SK-N-SH (cell line): ENCODE results near the gene C1QTNF4. TPM values are rescaled to one million over a fixed set of nuclear protein-coding genes. Genes with fewer than 3 reads are reported as not detected.

Source experiments
- CTCF ChIA-PET: fragments of 300-600, 350-600 bp; formaldehyde crosslinking; extraction: SDS; loops from one replicate; lab custom pipeline; 2021; lab: Yijun Ruan, JAX
- POLR2A ChIA-PET: fragments of 350-600 bp; sonication (Branson Sonifier 250); formaldehyde crosslinking; extraction: SDS; loops from one replicate; lab custom pipeline; 2020; ENCODE audit warnings: antibody characterized with exemption, inconsistent platforms; lab: Yijun Ruan, JAX
- DNase-seq: peaks from one replicate; pipeline ENCODE4 v3.0.0; 2012
- H2AFZ ChIP-seq: fragments of 200-600 bp; sonication (generic); 2 replicates; pipeline ENCODE4 v1.8.1; 2016; ENCODE audit warnings: antibody characterized with exemption, mild to moderate bottlenecking, low read depth
- H3F3A ChIP-seq: fragments of 200-600 bp; sonication (generic); replicated peaks from 2 replicates; pipeline ENCODE3; 2016; ENCODE audit warnings: antibody characterized with exemption, mild to moderate bottlenecking; ENCODE audit not compliant: insufficient read depth
- H3K27ac ChIP-seq, 2 experiments: fragments of 200-500 bp in 1 of 2; fragments of 200-600 bp in 1 of 2; sonication (Bioruptor generic) in 1 of 2; sonication (generic), shearing (Covaris generic) in 1 of 2; 2 replicates each; pipeline versions ENCODE4 v1.5.1 to v1.6.1; 2014 to 2016; ENCODE audit warnings: low read depth in 2 of 2, inconsistent platforms in 1 of 2, low read length in 1 of 2, mild to moderate bottlenecking in 1 of 2, mixed read lengths in 1 of 2
- H3K27me3 ChIP-seq: fragments of 200-600 bp; sonication (generic), shearing (Covaris generic); 2 replicates; pipeline ENCODE4 v1.6.1; 2016; ENCODE audit warnings: mixed run types; ENCODE audit not compliant: insufficient read depth
- H3K36me3 ChIP-seq, 2 experiments: fragments of 200-500 bp in 1 of 2; fragments of 200-600 bp in 1 of 2; sonication (Bioruptor generic) in 1 of 2; sonication (generic) in 1 of 2; replicated peaks in 1 of 2; 2 replicates each; pipeline versions ENCODE3 to v1.5.1; 2014 to 2016; ENCODE audit warnings: low read length in 1 of 2, mild to moderate bottlenecking in 1 of 2; ENCODE audit not compliant: insufficient read depth in 2 of 2, control insufficient read depth in 1 of 2
- H3K4me1 ChIP-seq, 2 experiments: fragments of 200-500 bp in 1 of 2; fragments of 200-600 bp in 1 of 2; sonication (Bioruptor generic) in 1 of 2; sonication (generic), shearing (Covaris generic) in 1 of 2; 2 replicates each; pipeline versions ENCODE4 v1.5.1 to v1.6.1; 2014 to 2016; ENCODE audit warnings: low read depth in 1 of 2, low read length in 1 of 2, mixed run types in 1 of 2; ENCODE audit not compliant: insufficient read depth in 2 of 2, control insufficient read depth in 1 of 2
- H3K4me2 ChIP-seq: fragments of 200-600 bp; sonication (generic), shearing (Covaris generic); 2 replicates; pipeline ENCODE4 v1.6.1; 2017; ENCODE audit warnings: mixed run types
- H3K4me3 ChIP-seq, 2 experiments: fragments of 200-500 bp in 1 of 2; fragments of 200-600 bp in 1 of 2; sonication (Bioruptor generic) in 1 of 2; sonication (generic), shearing (Covaris generic) in 1 of 2; 2 replicates each; pipeline versions ENCODE4 v1.5.1 to v1.8.1; 2014 to 2016; ENCODE audit warnings: low read depth in 2 of 2, inconsistent platforms in 1 of 2, low read length in 1 of 2, mild to moderate bottlenecking in 1 of 2, mixed read lengths in 1 of 2, moderate library complexity in 1 of 2
- H3K79me2 ChIP-seq: fragments of 200-600 bp; sonication (generic); 2 replicates; pipeline ENCODE4 v1.8.1; 2017; ENCODE audit warnings: mild to moderate bottlenecking; ENCODE audit not compliant: insufficient read depth
- H3K9ac ChIP-seq: fragments of 200-600 bp; sonication (generic); 2 replicates; pipeline ENCODE4 v1.6.1; 2017; ENCODE audit warnings: mixed run types
- H3K9me2 ChIP-seq: fragments of 200-600 bp; sonication (generic); 2 replicates; pipeline ENCODE4 v1.6.1; 2017; ENCODE audit warnings: mixed run types
- H3K9me3 ChIP-seq: fragments of 200-600 bp; sonication (generic); 2 replicates; pipeline ENCODE4 v1.6.1; 2017; ENCODE audit warnings: mixed run types, mild to moderate bottlenecking, moderate library complexity
- H4K20me1 ChIP-seq: fragments of 200-600 bp; sonication (generic); 2 replicates; pipeline ENCODE4 v1.6.1; 2017; ENCODE audit warnings: mild to moderate bottlenecking, mixed run types; ENCODE audit not compliant: insufficient read depth
- CTCF ChIP-seq: fragments of 200-600 bp; sonication (generic); IDR thresholded peaks from 2 replicates; pipeline ENCODE4 v1.6.1; 2017; ENCODE audit warnings: antibody characterized with exemption, mild to moderate bottlenecking, moderate library complexity
- EP300 ChIP-seq, 2 experiments: IDR thresholded peaks; 2 replicates each; pipeline versions ENCODE4 v1.4.0 to v1.6.1; 2012; ENCODE audit warnings: borderline replicate concordance in 1 of 2, low read depth in 1 of 2, low read length in 1 of 2
- EZH2phosphoT487 ChIP-seq: fragments of 200-600 bp; sonication (generic); IDR thresholded peaks from 2 replicates; pipeline ENCODE4 v1.6.1; 2017; ENCODE audit warnings: low read depth, mixed run types, mild to moderate bottlenecking, antibody characterized with exemption, moderate library complexity, borderline replicate concordance
- FOXJ3 ChIP-seq: sonication (generic); formaldehyde crosslinking; IDR thresholded peaks from 2 replicates; pipeline ENCODE4 v1.5.1; 2020; ENCODE audit warnings: mild to moderate bottlenecking, missing genetic modification reagents
- FOXM1 ChIP-seq: IDR thresholded peaks from 2 replicates; pipeline ENCODE4 v1.4.0; 2012; ENCODE audit warnings: low read depth, mild to moderate bottlenecking
- GABPA ChIP-seq: IDR thresholded peaks from 2 replicates; pipeline ENCODE4 v1.4.0; 2012; ENCODE audit warnings: low read depth, mild to moderate bottlenecking
- GATA2 ChIP-seq: sonication (generic); formaldehyde crosslinking; IDR thresholded peaks from 2 replicates; pipeline ENCODE4 v1.5.0; 2020; ENCODE audit warnings: mild to moderate bottlenecking, missing genetic modification reagents
- MAX ChIP-seq: IDR thresholded peaks from 2 replicates; pipeline ENCODE4 v1.4.0; 2012; ENCODE audit warnings: low read depth
- MXI1 ChIP-seq: IDR thresholded peaks from 2 replicates; pipeline ENCODE4 v1.6.1; 2012; ENCODE audit warnings: mild to moderate bottlenecking, low read depth, low read length, improper control_type of control experiment
- NFIC ChIP-seq: IDR thresholded peaks from 2 replicates; pipeline ENCODE4 v1.4.0; 2012; ENCODE audit warnings: borderline replicate concordance
- NRF1 ChIP-seq: IDR thresholded peaks from 2 replicates; pipeline ENCODE4 v1.6.1; 2012; ENCODE audit warnings: low read depth, mild to moderate bottlenecking, low read length
- POLR2AphosphoS5 ChIP-seq: IDR thresholded peaks from 2 replicates; pipeline ENCODE4 v1.6.1; 2012; ENCODE audit warnings: low read depth, low read length
- RCOR1 ChIP-seq: fragments of 150-350 bp; IDR thresholded peaks from 2 replicates; pipeline ENCODE4 v1.6.1; 2017; ENCODE audit warnings: antibody characterized with exemption, low read length
- REST ChIP-seq: IDR thresholded peaks from 2 replicates; pipeline ENCODE4 v1.6.1; 2012; ENCODE audit warnings: mild to moderate bottlenecking, low read depth, low read length, moderate library complexity
- RFX5 ChIP-seq: IDR thresholded peaks from 2 replicates; pipeline ENCODE4 v1.6.1; 2012; ENCODE audit warnings: mild to moderate bottlenecking, improper control_type of control experiment, low read length
- RXRA ChIP-seq: IDR thresholded peaks from 2 replicates; pipeline ENCODE4 v1.4.0; 2012; ENCODE audit warnings: low read depth, mild to moderate bottlenecking, borderline replicate concordance
- SIN3A ChIP-seq: IDR thresholded peaks from 2 replicates; pipeline ENCODE4 v1.6.1; 2012; ENCODE audit warnings: low read depth, mild to moderate bottlenecking, low read length, moderate library complexity, borderline replicate concordance
- SMC3 ChIP-seq: IDR thresholded peaks from 2 replicates; pipeline ENCODE4 v1.6.1; 2012; ENCODE audit warnings: low read depth, low read length, improper control_type of control experiment
- TAF1 ChIP-seq: IDR thresholded peaks from 2 replicates; pipeline ENCODE4 v1.6.1; 2012; ENCODE audit warnings: low read depth, mild to moderate bottlenecking, low read length, moderate library complexity, borderline replicate concordance
- TCF12 ChIP-seq: IDR thresholded peaks from 2 replicates; pipeline ENCODE4 v1.4.0; 2012
- YY1 ChIP-seq: IDR thresholded peaks from 2 replicates; pipeline ENCODE4 v1.4.0; 2012; ENCODE audit warnings: low read depth, mild to moderate bottlenecking
- ZBTB33 ChIP-seq: IDR thresholded peaks from 2 replicates; pipeline ENCODE4 v1.4.0; 2012; ENCODE audit warnings: low read depth, borderline replicate concordance
- WGBS: methylation state at CpG from one replicate; pipeline ENCODE4 v1.1.6; 2017; ENCODE audit warnings: low lambda C conversion rate; 5-methylcytosine and 5-hydroxymethylcytosine counted together
- polyA plus RNA-seq, 3 experiments: library from polyadenylated mRNA; depleted of rRNA; stranded (reverse); fragments of >200 nt; gene quantifications; 2 replicates each; pipeline ENCODE4 v1.2.3, GENCODE V29; 2012

C1QTNF4 gene
- polyA plus RNA-seq, 1 of the 3 experiments (the other 2 are of a cell fraction), result 0.08 TPM

GRCh38 chr11:47595967-47596366 lies 1.8 kb upstream of the C1QTNF4 start (continued):
- TF ChIP-seq ZBTB33 (no peak), FOXJ3 (CRISPR knock-in tag) (no peak), MAX (no peak)

- H3K36me3 ChIP-seq, result no peaks in the 10 kb centered on the region
- no peak overlapping the region for H2AFZ ChIP-seq
- H3K4me2 ChIP-seq, result no peak overlapping the region
- no peak overlapping the region for H3K27ac ChIP-seq
- H3K4me3 ChIP-seq, result no peak overlapping the region
- no peaks in the 10 kb centered on the region for H3K9me2 ChIP-seq
- no peak for DNase-seq
- no peak overlapping the region for H3K9ac ChIP-seq
- no peaks in the 10 kb centered on the region for H3K9me3 ChIP-seq
- H4K20me1 ChIP-seq, result no peaks in the 10 kb centered on the region
- POLR2A ChIA-PET, result no interaction called here
- 100% methylated on average over 1 of the region's 7 CpGs for WGBS
- peaks cover 0 to 11% of the 10 kb centered on the region in 2 experiments; a peak in 1 of 4 replicates for H3K4me1 ChIP-seq
- CTCF ChIA-PET, result interaction anchor here (0.7 to 1.8 kb wide), 5 partner anchors 10 to 183 kb away, joined by 3 to 7 read pairs (median 3); no protein-coding TSS in a partner anchor
- no peak for TF ChIP-seq NRF1
- TF ChIP-seq GABPA, result no peak
- no peak for TF ChIP-seq NFIC
- TF ChIP-seq FOXM1, result no peak
- no peak for TF ChIP-seq RCOR1
- no peak for TF ChIP-seq GATA2
- no peak for TF ChIP-seq YY1
- TF ChIP-seq RXRA, result no peak
- no peak for TF ChIP-seq EP300 (IDR thresholded peaks at IDR 0.05; ENCODE audit: borderline replicate concordance in 1 of 2, low read depth in 1 of 2, low read length in 1 of 2)
- TF ChIP-seq REST, result no peak
- no peak for TF ChIP-seq SMC3
- no peak for TF ChIP-seq SIN3A
- no peak for TF ChIP-seq EZH2phosphoT487
- no peak for TF ChIP-seq TAF1
- no peak for TF ChIP-seq POLR2AphosphoS5
- TF ChIP-seq RFX5, result no peak
- no peak for TF ChIP-seq MXI1
- TF ChIP-seq CTCF, result no peak
- TF ChIP-seq TCF12, result no peak
- TF ChIP-seq, all 33 proteins: peak for 0
- Histone ChIP-seq H3F3A (no peaks in the 10 kb centered on the region), H3K27me3 (peaks cover 13% of the 10 kb centered on the region; the same call in 1 of the 2 replicates), H3K79me2 (no peaks in the 10 kb centered on the region)
Observed at GRCh38 chr11:47595029-47595428, 818 bp upstream of the C1QTNF4 start.
